Neural cell (in vitro differentiated cells): ENCODE results near the gene ZBTB44. TPM values are rescaled to one million over a fixed set of nuclear protein-coding genes. Genes with fewer than 3 reads are reported as not detected.
A peak's percentile ranks its signal among the peaks of the same experiment; 100 is the strongest.

Experiments used
- H2AFZ ChIP-seq: fragments of 200-600, 300-800 bp; sonication (generic), shearing (Covaris generic); 2 replicates; pipeline ENCODE4 v1.6.0; 2014; ENCODE audit warnings: low read depth, mild to moderate bottlenecking, antibody characterized with exemption, low read length, moderate library complexity
- H3F3A ChIP-seq: fragments of 200-600 bp; shearing (Covaris generic); 2 replicates; pipeline ENCODE4 v1.6.1; 2016; ENCODE audit warnings: mild to moderate bottlenecking, moderate library complexity, mixed read lengths, antibody characterized with exemption, low read length; ENCODE audit not compliant: insufficient read depth, poor library complexity, severe bottlenecking
- H3K27ac ChIP-seq: fragments of 200-600, 300-800 bp; sonication (generic), shearing (Covaris generic); 2 replicates; pipeline ENCODE4 v1.5.1; 2014; ENCODE audit warnings: mild to moderate bottlenecking, low read length, moderate library complexity
- H3K27me3 ChIP-seq: fragments of 300-800, 200-600 bp; sonication (generic), shearing (Covaris generic); 2 replicates; pipeline ENCODE4 v1.6.0; 2014; ENCODE audit warnings: mild to moderate bottlenecking, low read depth, low read length, moderate library complexity; ENCODE audit not compliant: insufficient read depth
- H3K36me3 ChIP-seq: fragments of 300-800, 200-600 bp; sonication (generic), shearing (Covaris generic); 2 replicates; pipeline ENCODE4 v1.5.1; 2014; ENCODE audit warnings: mild to moderate bottlenecking, antibody characterized with exemption, low read length, moderate library complexity; ENCODE audit not compliant: insufficient read depth
- H3K4me2 ChIP-seq: fragments of 300-800, 200-600 bp; sonication (generic), shearing (Covaris generic); 2 replicates; pipeline ENCODE4 v1.6.0; 2014; ENCODE audit warnings: mild to moderate bottlenecking, low read length
- H3K4me3 ChIP-seq: fragments of 300-800, 200-600 bp; sonication (generic), shearing (Covaris generic); 2 replicates; pipeline ENCODE4 v1.5.1; 2014; ENCODE audit warnings: mild to moderate bottlenecking, low read length, moderate library complexity
- H3K79me2 ChIP-seq: fragments of 200-600 bp; shearing (Covaris generic); replicated peaks from 2 replicates; pipeline ENCODE4 v1.6.0; 2014; ENCODE audit warnings: mild to moderate bottlenecking, low read length, moderate library complexity; ENCODE audit not compliant: insufficient read depth
- H3K9ac ChIP-seq: fragments of 300-800, 200-600 bp; sonication (generic), shearing (Covaris generic); 2 replicates; pipeline ENCODE4 v1.6.1; 2016; ENCODE audit warnings: mild to moderate bottlenecking, low read length, mixed read lengths
- H3K9me2 ChIP-seq: fragments of 200-600 bp; shearing (Covaris generic); 2 replicates; pipeline ENCODE4 v1.6.1; 2016; ENCODE audit warnings: mild to moderate bottlenecking, low read length, mixed read lengths; ENCODE audit not compliant: insufficient read depth
- H3K9me3 ChIP-seq: fragments of 200-600, 300-800 bp; sonication (generic), shearing (Covaris generic); 2 replicates; pipeline ENCODE4 v1.6.1; 2016; ENCODE audit warnings: mild to moderate bottlenecking, mixed run types, low read length, moderate library complexity, mixed read lengths
- H4K20me1 ChIP-seq: fragments of 200-600 bp; shearing (Covaris generic); 2 replicates; pipeline ENCODE4 v1.6.1; 2016; ENCODE audit warnings: mild to moderate bottlenecking, mixed run types; ENCODE audit not compliant: insufficient read depth
- CTCF ChIP-seq: fragments of 450-650 bp; IDR thresholded peaks from 2 replicates; pipeline ENCODE4 v1.5.1; 2014; ENCODE audit warnings: antibody characterized with exemption, mild to moderate bottlenecking, moderate library complexity; ENCODE audit not compliant: poor library complexity, severe bottlenecking
- EP300 ChIP-seq: fragments of 450-650 bp; conservative IDR thresholded peaks from 2 replicates; pipeline ENCODE4 v1.6.1; 2014; ENCODE audit warnings: antibody characterized with exemption, mild to moderate bottlenecking, moderate library complexity; ENCODE audit not compliant: poor library complexity, severe bottlenecking
- EZH2 ChIP-seq: fragments of 200-600, 300-800 bp; shearing (Covaris generic), sonication (generic); IDR thresholded peaks from 2 replicates; pipeline ENCODE4 v1.6.1; 2014; ENCODE audit warnings: antibody characterized with exemption, low read length, borderline replicate concordance, mild to moderate bottlenecking; ENCODE audit not compliant: insufficient read depth, poor library complexity, severe bottlenecking
- MXI1 ChIP-seq: fragments of 450-650 bp; conservative IDR thresholded peaks from 2 replicates; pipeline ENCODE4 v1.6.1; 2014; ENCODE audit warnings: antibody characterized with exemption, mild to moderate bottlenecking; ENCODE audit not compliant: poor library complexity, severe bottlenecking
- POLR2AphosphoS5 ChIP-seq: IDR thresholded peaks from 2 replicates; pipeline ENCODE4 v1.6.1; 2012
- RAD21 ChIP-seq: fragments of 450-650 bp; conservative IDR thresholded peaks from 2 replicates; pipeline ENCODE4 v1.6.1; 2014; ENCODE audit warnings: antibody characterized with exemption, mild to moderate bottlenecking, moderate library complexity
- REST ChIP-seq: IDR thresholded peaks from 2 replicates; pipeline ENCODE4 v1.6.1; 2012; ENCODE audit warnings: borderline replicate concordance
- SMC3 ChIP-seq: fragments of 450-650 bp; conservative IDR thresholded peaks from 2 replicates; pipeline ENCODE4 v1.6.1; 2014; ENCODE audit warnings: antibody characterized with exemption, mild to moderate bottlenecking, moderate library complexity; ENCODE audit not compliant: poor library complexity
- TAF1 ChIP-seq: IDR thresholded peaks from 2 replicates; pipeline ENCODE4 v1.6.1; 2012; ENCODE audit warnings: low read depth
- polyA plus RNA-seq: library from polyadenylated mRNA; depleted of rRNA; stranded (reverse); fragments of >200 nt; gene quantifications from 2 replicates; pipeline ENCODE4 v1.2.3, GENCODE V29; 2014

The ZBTB44 gene
- polyA plus RNA-seq, 1 donor from 2014 or later = 23.3 TPM

- Histone ChIP-seq H3K36me3 (no peaks in the 10 kb centered on the region), H3K79me2 (no peaks in the 10 kb centered on the region), H3K27ac (no peak overlapping the region), H2AFZ (no peak overlapping the region), H3F3A (no peaks in the 10 kb centered on the region), H3K27me3 (no peaks in the 10 kb centered on the region), H3K4me3 (no peak overlapping the region), H3K9me3 (no peaks in the 10 kb centered on the region), H3K4me2 (no peak overlapping the region), H3K9ac (no peak overlapping the region), H4K20me1 (no peaks in the 10 kb centered on the region), H3K9me2 (no peaks in the 10 kb centered on the region)
- TF ChIP-seq EP300 (no peak), EZH2 (no peak), REST (no peak), RAD21 (no peak), TAF1 (no peak), POLR2AphosphoS5 (no peak), CTCF (no peak), MXI1 (no peak), SMC3 (no peak)
Measured at GRCh38 chr11:130213979-130214281, 100.8 kb downstream of the ZBTB44 start.

- no peak overlapping the region for H3K4me3 ChIP-seq
- H4K20me1 ChIP-seq = no peaks in the 10 kb centered on the region
- H3K27ac ChIP-seq = no peak overlapping the region
- no peaks in the 10 kb centered on the region for H3K27me3 ChIP-seq
- no peaks in the 10 kb centered on the region for H3K9me3 ChIP-seq
- no peak overlapping the region for H3K9ac ChIP-seq
- H3K4me2 ChIP-seq = no peak overlapping the region
- no peaks in the 10 kb centered on the region for H3F3A ChIP-seq
- H3K79me2 ChIP-seq = no peaks in the 10 kb centered on the region
- H3K9me2 ChIP-seq = no peaks in the 10 kb centered on the region
- no peaks in the 10 kb centered on the region for H3K36me3 ChIP-seq
- TF ChIP-seq REST (no peak), EP300 (no peak), SMC3 (peak; percentile 77), TAF1 (no peak), POLR2AphosphoS5 (no peak), CTCF (peak; percentile 83), EZH2 (no peak), MXI1 (no peak), RAD21 (peak; percentile 77)
- H2AFZ ChIP-seq = no peak overlapping the region
Measured at GRCh38 chr11:130213143-130213978, 101.4 kb downstream of the ZBTB44 start.
